ENCODE results near the gene S100A1.

S100A1 gene

GRCh38 chr1:153679337-153680119 lies 51.3 kb downstream of the S100A1 start:
- DNase-seq (ENCODE audit: low read depth in 1 of 2, low spot score in 1 of 2), result no peak

GRCh38 chr1:153680120-153680403 lies 51.8 kb downstream of the S100A1 start:
- no peak for DNase-seq (ENCODE audit: low read depth in 1 of 2, low spot score in 1 of 2)
